OCI-LY1 (cell line): ENCODE measurements around the gene LMTK2.

Source experiments
- H2AFZ ChIP-seq: fragments of 200-600 bp; sonication (generic), shearing (Covaris generic); 2 replicates; pipeline ENCODE4 v1.6.0; 2014; ENCODE audit warnings: antibody characterized with exemption, mild to moderate bottlenecking, low read length
- H3F3A ChIP-seq: fragments of 200-600 bp; sonication (generic), shearing (Covaris generic); 2 replicates; pipeline ENCODE4 v1.6.0; 2014; ENCODE audit warnings: mild to moderate bottlenecking, antibody characterized with exemption, low read length, moderate library complexity; ENCODE audit not compliant: insufficient read depth
- H3K27ac ChIP-seq: fragments of 200-600 bp; sonication (generic); 2 replicates; pipeline ENCODE4 v1.5.1; 2014; ENCODE audit warnings: low read length, mixed run types, mild to moderate bottlenecking, low read depth; ENCODE audit not compliant: poor library complexity, severe bottlenecking
- H3K27me3 ChIP-seq: fragments of 200-600 bp; sonication (generic); 2 replicates; pipeline ENCODE4 v1.6.0; 2014; ENCODE audit warnings: antibody characterized with exemption, mild to moderate bottlenecking, low read length, moderate library complexity; ENCODE audit not compliant: insufficient read depth
- H3K36me3 ChIP-seq: fragments of 200-600 bp; sonication (generic); 2 replicates; pipeline ENCODE4 v1.6.1; 2014; ENCODE audit warnings: mild to moderate bottlenecking, antibody characterized with exemption, low read length, moderate library complexity, mixed read lengths; ENCODE audit not compliant: insufficient read depth
- H3K4me1 ChIP-seq: fragments of 200-600 bp; sonication (generic); 2 replicates; pipeline ENCODE4 v1.5.1; 2014; ENCODE audit warnings: mild to moderate bottlenecking, low read length, moderate library complexity; ENCODE audit not compliant: insufficient read depth, severe bottlenecking
- H3K4me2 ChIP-seq: fragments of 200-600 bp; sonication (generic), shearing (Covaris generic); 2 replicates; pipeline ENCODE4 v1.6.1; 2014; ENCODE audit warnings: low read length
- H3K4me3 ChIP-seq: fragments of 200-600 bp; sonication (generic); 2 replicates; pipeline ENCODE4 v1.5.1; 2014; ENCODE audit warnings: low read length, low read depth, mild to moderate bottlenecking, mixed read lengths; ENCODE audit not compliant: poor library complexity, severe bottlenecking
- H3K79me2 ChIP-seq: fragments of 200-600 bp; shearing (Covaris generic); 2 replicates; pipeline ENCODE4 v1.6.1; 2016; ENCODE audit warnings: mixed run types, low read length, mixed read lengths; ENCODE audit not compliant: insufficient read depth
- H3K9ac ChIP-seq: fragments of 200-600 bp; sonication (generic), shearing (Covaris generic); 2 replicates; pipeline ENCODE4 v1.6.1; 2014; ENCODE audit warnings: mild to moderate bottlenecking, low read length, mixed read lengths
- H3K9me2 ChIP-seq: fragments of 200-600 bp; sonication (generic), shearing (Covaris generic); 2 replicates; pipeline ENCODE4 v1.6.1; 2014; ENCODE audit warnings: low read depth, mild to moderate bottlenecking, low read length, mixed read lengths
- H3K9me3 ChIP-seq: fragments of 200-600 bp; shearing (Covaris generic); 2 replicates; pipeline ENCODE4 v1.6.1; 2014; ENCODE audit warnings: low read length, mixed read lengths
- H4K20me1 ChIP-seq: fragments of 200-600 bp; sonication (generic), shearing (Covaris generic); 2 replicates; pipeline ENCODE4 v1.6.0; 2016; ENCODE audit warnings: mild to moderate bottlenecking, low read length; ENCODE audit not compliant: insufficient read depth
- EZH2 ChIP-seq: fragments of 200-600 bp; sonication (generic), shearing (Covaris generic); IDR thresholded peaks from 2 replicates; pipeline ENCODE4 v1.8.0; 2017; ENCODE audit warnings: borderline replicate concordance, mixed run types, mild to moderate bottlenecking, antibody characterized with exemption, low read length, moderate library complexity, mixed read lengths
- TF ChIP-seq, protein P1 (sequence below): fragments of 200-600 bp; sonication (generic), shearing (Covaris generic); IDR thresholded peaks from 2 replicates; pipeline ENCODE4 v1.5.1; 2017; ENCODE audit warnings: mild to moderate bottlenecking, antibody characterized with exemption, low read length, moderate library complexity, mixed read lengths

Gene LMTK2

GRCh38 chr7:98223351-98223897 is 116.8 kb downstream of the LMTK2 start:
- Histone ChIP-seq H3K4me1 (no peaks in the 10 kb centered on the region), H3K4me2 (no peak overlapping the region), H3F3A (peaks cover 7% of the 10 kb centered on the region; the same call in 1 of the 2 replicates), H4K20me1 (peaks cover 2% of the 10 kb centered on the region; the same call in 1 of the 2 replicates), H3K36me3 (peaks cover 7% of the 10 kb centered on the region; the same call in 1 of the 2 replicates), H3K27me3 (peaks cover 7% of the 10 kb centered on the region; the same call in 1 of the 2 replicates), H3K79me2 (no peaks in the 10 kb centered on the region), H3K27ac (no peak overlapping the region), H2AFZ (no peak overlapping the region), H3K9me2 (no peaks in the 10 kb centered on the region), H3K9ac (no peak overlapping the region), H3K9me3 (peaks cover 5% of the 10 kb centered on the region; the same call in 1 of the 2 replicates), H3K4me3 (no peak overlapping the region)
- TF ChIP-seq, protein P1, sequence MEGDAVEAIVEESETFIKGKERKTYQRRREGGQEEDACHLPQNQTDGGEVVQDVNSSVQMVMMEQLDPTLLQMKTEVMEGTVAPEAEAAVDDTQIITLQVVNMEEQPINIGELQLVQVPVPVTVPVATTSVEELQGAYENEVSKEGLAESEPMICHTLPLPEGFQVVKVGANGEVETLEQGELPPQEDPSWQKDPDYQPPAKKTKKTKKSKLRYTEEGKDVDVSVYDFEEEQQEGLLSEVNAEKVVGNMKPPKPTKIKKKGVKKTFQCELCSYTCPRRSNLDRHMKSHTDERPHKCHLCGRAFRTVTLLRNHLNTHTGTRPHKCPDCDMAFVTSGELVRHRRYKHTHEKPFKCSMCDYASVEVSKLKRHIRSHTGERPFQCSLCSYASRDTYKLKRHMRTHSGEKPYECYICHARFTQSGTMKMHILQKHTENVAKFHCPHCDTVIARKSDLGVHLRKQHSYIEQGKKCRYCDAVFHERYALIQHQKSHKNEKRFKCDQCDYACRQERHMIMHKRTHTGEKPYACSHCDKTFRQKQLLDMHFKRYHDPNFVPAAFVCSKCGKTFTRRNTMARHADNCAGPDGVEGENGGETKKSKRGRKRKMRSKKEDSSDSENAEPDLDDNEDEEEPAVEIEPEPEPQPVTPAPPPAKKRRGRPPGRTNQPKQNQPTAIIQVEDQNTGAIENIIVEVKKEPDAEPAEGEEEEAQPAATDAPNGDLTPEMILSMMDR, result no peak
- TF ChIP-seq EZH2, result no peak

GRCh38 chr7:98223898-98224700 is 117.4 kb downstream of the LMTK2 start:
- Histone ChIP-seq H3K9me3 (peaks cover 2% of the 10 kb centered on the region; the same call in 1 of the 2 replicates), H2AFZ (no peak overlapping the region), H3K79me2 (no peaks in the 10 kb centered on the region), H3K4me1 (no peaks in the 10 kb centered on the region), H3K36me3 (peaks cover 3% of the 10 kb centered on the region; the same call in 1 of the 2 replicates), H3K4me3 (no peak overlapping the region), H3K27me3 (0 out of 2 replicates have a peak, but pooled peaks cover 3% of the 10 kb centered on the region), H3K27ac (no peak overlapping the region), H3K9me2 (no peaks in the 10 kb centered on the region), H3K4me2 (no peak overlapping the region), H4K20me1 (peaks cover 2% of the 10 kb centered on the region; the same call in 1 of the 2 replicates), H3F3A (peaks cover 2% of the 10 kb centered on the region; the same call in 1 of the 2 replicates), H3K9ac (no peak overlapping the region)
- no peak for TF ChIP-seq EZH2
- TF ChIP-seq, protein P1, result no peak

DNA sequence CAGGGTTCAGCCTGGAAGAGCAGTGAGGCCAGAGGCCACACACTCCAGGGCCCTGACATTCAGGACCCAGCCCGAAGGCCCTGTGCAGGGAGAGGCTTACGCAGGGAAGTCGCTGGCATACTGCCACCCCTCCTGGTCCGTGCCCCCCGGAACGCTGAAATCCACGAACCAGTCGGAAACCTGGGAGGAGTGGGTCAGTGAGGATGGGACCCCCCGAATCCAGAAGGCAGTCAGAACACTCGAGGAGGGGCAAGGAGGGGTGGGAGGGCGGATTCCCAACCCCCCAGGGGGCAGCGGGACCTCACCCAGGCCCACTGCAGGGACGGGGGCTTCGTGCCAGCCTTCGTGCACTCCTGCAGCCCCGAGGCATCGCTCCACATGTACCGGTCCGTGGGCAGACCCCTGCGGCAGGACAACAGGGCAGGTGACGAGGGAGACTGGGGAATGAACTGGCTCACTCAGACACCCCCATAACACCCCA is 118.1 kb downstream of the LMTK2 start:
- Histone ChIP-seq H3K9me2 (no peaks in the 10 kb centered on the region), H3F3A (no peaks in the 10 kb centered on the region), H3K4me2 (no peak overlapping the region)

More for the DNA sequence above, 118.1 kb downstream of the LMTK2 start:
- H4K20me1 ChIP-seq, result no peaks in the 10 kb centered on the region
- no peaks in the 10 kb centered on the region for H3K79me2 ChIP-seq
- no peaks in the 10 kb centered on the region for H3K9me3 ChIP-seq
- H2AFZ ChIP-seq, result no peak overlapping the region
- TF ChIP-seq, protein P1, result no peak
- TF ChIP-seq EZH2, result no peak
- H3K4me3 ChIP-seq, result no peak overlapping the region
- H3K4me1 ChIP-seq, result no peaks in the 10 kb centered on the region
- no peaks in the 10 kb centered on the region for H3K27me3 ChIP-seq
- H3K9ac ChIP-seq, result no peak overlapping the region
- no peak overlapping the region for H3K27ac ChIP-seq
- no peaks in the 10 kb centered on the region for H3K36me3 ChIP-seq
